Lower leg skin (tissue), 3 donors: ENCODE measurements around the gene FOXN1.

ENCODE experiments used
- POLR2A ChIP-seq, 2 donors: fragments of 450-650 bp; IDR thresholded peaks; one replicate each; pipeline ENCODE4 v1.6.1; 2016 to 2017; ENCODE audit warnings: antibody characterized with exemption in 2 of 2, mild to moderate bottlenecking in 1 of 2, moderate library complexity in 1 of 2
- TF ChIP-seq, protein P1 (sequence below), 3 donors: fragments of 450-650 bp; IDR thresholded peaks; one replicate each; pipeline ENCODE4 v1.5.1; 2016; ENCODE audit warnings: antibody characterized with exemption in 3 of 3, mild to moderate bottlenecking in 3 of 3, moderate library complexity in 2 of 3

DNA sequence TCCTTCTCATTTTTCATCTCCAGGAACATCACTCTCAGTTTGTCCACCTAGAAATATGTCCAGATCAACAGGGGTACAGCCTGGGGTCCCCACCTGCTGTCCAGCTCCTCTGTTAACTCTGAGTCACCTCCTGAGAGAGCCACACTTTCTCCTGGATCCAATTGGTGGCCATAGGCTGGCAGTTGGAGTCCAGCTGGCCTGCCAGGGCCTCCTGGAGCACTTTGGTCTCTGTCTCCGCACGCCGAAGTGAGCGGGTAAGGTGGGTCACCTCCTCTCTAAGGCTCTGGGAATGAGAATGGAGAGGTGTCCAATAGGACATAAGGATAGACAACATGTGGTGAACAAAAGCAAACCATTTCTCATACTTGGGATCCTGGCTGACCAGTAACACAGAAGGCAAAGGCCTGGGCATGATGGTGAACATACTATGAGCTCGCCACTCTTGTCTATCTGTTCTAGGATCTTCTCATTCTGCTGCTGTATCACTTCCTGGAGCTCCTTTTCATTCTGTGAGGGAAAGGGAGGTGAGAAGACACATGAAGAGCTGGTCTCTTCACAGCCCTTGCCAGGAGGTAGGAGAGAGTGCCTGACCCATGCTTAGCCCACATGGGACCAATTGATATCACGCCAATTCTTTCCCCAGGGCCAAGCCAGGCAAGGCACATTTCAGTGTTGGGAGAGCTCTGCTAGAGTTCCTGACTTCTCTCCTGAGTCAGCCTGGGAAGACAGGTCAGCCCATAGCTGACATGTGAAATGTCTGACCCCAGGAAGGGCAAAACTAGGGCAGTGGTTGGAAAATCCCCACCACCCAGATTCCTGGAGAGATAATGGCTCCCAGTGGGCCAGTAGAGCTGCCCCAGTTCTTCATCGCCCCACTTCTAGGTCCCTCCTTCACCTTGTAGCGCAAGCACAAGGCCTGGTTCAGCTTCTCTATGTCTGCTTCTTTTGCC lies 72.4 kb downstream of the FOXN1 start:
- TF ChIP-seq, protein P1, sequence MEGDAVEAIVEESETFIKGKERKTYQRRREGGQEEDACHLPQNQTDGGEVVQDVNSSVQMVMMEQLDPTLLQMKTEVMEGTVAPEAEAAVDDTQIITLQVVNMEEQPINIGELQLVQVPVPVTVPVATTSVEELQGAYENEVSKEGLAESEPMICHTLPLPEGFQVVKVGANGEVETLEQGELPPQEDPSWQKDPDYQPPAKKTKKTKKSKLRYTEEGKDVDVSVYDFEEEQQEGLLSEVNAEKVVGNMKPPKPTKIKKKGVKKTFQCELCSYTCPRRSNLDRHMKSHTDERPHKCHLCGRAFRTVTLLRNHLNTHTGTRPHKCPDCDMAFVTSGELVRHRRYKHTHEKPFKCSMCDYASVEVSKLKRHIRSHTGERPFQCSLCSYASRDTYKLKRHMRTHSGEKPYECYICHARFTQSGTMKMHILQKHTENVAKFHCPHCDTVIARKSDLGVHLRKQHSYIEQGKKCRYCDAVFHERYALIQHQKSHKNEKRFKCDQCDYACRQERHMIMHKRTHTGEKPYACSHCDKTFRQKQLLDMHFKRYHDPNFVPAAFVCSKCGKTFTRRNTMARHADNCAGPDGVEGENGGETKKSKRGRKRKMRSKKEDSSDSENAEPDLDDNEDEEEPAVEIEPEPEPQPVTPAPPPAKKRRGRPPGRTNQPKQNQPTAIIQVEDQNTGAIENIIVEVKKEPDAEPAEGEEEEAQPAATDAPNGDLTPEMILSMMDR (IDR thresholded peaks at IDR 0.05), result no peak
- TF ChIP-seq POLR2A (IDR thresholded peaks at IDR 0.05), result no peak
